ENCODE results near the gene CLTB.

DNA sequence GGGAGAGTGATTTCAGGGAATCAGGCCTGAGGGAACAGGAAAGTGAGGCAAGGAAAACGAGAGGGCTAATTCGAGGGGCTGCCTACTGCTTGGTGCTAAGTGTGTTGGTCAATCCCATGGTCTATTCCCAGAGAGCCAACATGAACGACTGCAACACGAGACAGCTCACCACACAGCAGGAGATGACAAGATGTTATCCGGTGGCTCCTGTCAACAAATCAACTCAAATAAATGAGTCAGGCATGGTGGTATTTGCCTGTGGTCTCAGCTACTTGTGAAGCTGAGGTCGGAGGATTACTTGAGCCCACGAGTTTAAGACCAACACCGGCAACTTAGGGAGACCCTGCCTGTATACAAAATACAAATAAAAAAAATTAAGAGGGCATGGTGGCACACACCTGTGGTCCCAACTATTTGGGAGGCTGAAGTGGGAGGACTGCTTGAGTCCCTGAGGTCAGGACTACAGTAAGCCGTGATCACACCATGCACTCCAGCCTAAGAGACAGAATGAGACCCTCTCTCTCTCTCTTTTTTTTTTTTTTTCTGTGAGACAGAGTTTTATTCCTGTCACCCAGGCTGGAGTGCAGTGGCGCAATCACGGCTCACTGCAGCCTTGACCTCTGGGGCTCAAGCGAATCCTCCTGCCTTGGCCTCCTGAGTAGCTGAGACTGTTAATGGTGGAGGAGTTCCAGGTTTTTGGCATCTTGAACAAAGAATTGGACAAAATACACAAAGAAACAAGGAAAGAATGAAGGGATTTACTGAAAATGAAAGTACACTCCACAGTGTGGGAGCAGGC, 22.8 kb upstream of the CLTB start:
- TF ChIP-seq GATA3 (IDR thresholded peaks at IDR 0.05; ENCODE audit: low read depth, low read length): no peak
- no peak for TF ChIP-seq GATA2 (IDR thresholded peaks at IDR 0.05; ENCODE audit: low read depth, low read length)
